DMS79 treated with DMSO at 0.1 percent for 48 hours (cell line): ENCODE results near the gene KIRREL3.

Source experiments
- DNase-seq: peaks from one replicate; lab custom pipeline; 2025; lab: John Stamatoyannopoulos, UW

KIRREL3 gene

GRCh38 chr11:126634963-126635362, 365.6 kb downstream of the KIRREL3 start:
- no peak for DNase-seq

DNA sequence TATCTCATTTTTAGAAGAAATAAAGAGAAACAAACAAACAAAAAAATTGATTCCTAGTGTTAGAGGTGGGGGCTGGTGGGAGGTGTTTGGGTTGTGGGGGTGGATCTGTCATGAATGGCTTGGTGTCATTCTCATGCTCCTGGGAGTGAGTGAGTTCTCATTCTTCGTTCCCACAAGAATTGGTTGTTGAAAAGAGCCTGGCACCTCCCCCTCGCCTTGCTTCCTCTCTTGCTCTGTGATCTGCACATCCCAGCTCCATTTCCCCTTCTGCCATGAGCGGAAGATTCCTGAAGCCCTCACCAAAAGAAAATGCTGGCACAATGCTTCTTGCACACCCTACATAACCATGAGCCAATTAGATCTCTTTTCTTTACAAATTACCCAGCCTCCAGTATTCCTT, 367.2 kb downstream of the KIRREL3 start:
- DNase-seq = no peak

- no peak for DNase-seq
Observed at GRCh38 chr11:126630893-126631798, 369.4 kb downstream of the KIRREL3 start.

- DNase-seq = no peak
Observed at GRCh38 chr11:126630488-126630887, 370.1 kb downstream of the KIRREL3 start.

GRCh38 chr11:126628790-126629621, 371.6 kb downstream of the KIRREL3 start:
- no peak for DNase-seq

GRCh38 chr11:126628450-126628789, 372.1 kb downstream of the KIRREL3 start:
- DNase-seq = no peak

GRCh38 chr11:126627421-126627820, 373.1 kb downstream of the KIRREL3 start:
- no peak for DNase-seq

GRCh38 chr11:126624506-126624905, 376.1 kb downstream of the KIRREL3 start:
- DNase-seq = no peak

DNA sequence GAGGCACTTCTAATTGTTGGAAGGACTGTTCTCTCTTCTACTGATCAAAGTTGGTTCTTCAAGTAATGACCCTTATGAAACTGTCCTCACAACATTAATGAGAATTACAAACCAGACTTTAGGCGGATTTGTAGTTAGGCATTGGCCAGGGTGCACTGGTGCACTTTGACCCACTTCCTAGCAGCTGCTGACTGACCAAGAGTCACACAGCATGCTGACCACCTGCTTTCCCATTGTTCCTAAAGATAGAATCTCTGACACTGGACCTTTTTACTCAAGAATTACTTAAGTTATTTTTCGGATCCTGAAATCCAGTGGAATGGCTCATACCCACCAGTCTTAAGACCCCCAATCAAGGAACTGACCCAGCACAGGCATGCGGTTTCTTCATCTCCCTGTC, 381.1 kb downstream of the KIRREL3 start:
- DNase-seq = no peak

- DNase-seq = no peak
Observed at GRCh38 chr11:126615845-126616244, 384.7 kb downstream of the KIRREL3 start.

GRCh38 chr11:126613272-126613671, 387.3 kb downstream of the KIRREL3 start:
- no peak for DNase-seq

GRCh38 chr11:126612671-126613070, 387.9 kb downstream of the KIRREL3 start:
- DNase-seq = no peak

DNA sequence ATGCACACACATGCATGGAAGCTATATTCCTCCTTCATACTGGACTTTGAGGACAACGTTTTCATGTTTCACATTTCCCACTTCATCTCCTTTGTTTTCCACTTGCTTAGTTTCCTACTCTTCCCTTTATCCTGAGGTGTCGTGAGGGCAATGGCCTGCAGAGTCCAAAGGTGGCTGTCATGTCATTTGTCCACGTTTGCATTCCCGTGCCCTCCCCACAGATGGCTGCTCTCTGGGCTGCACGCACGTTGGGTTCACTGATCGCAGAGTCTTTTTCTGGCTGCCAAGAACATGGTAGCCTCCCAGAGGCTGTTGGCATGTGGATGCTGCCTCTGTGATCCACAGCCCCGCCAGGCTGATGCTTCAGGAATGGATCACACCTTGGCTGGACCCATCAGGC, 389.1 kb downstream of the KIRREL3 start:
- DNase-seq = no peak

DNA sequence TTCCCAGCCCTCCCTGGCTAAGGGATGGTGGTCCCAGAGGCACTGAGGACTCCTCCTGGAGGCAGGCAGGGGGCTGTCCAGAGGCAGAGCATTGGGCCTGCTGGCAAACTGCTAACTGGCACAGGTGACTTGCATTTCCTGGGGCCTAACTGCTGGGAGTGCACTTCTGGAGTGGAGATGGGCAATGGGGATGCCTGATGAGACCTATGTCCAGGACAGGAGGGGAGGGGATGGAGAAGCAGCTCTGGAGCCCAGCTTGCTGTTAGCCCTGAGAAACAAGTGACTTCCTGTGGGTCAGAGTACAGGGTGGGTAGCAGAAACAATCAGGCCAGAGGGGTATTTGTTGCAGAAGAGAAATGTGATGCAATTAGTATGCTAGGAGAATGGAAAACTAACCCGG, 391.9 kb downstream of the KIRREL3 start:
- no peak for DNase-seq

GRCh38 chr11:126607776-126608541, 392.6 kb downstream of the KIRREL3 start:
- no peak for DNase-seq

DNA sequence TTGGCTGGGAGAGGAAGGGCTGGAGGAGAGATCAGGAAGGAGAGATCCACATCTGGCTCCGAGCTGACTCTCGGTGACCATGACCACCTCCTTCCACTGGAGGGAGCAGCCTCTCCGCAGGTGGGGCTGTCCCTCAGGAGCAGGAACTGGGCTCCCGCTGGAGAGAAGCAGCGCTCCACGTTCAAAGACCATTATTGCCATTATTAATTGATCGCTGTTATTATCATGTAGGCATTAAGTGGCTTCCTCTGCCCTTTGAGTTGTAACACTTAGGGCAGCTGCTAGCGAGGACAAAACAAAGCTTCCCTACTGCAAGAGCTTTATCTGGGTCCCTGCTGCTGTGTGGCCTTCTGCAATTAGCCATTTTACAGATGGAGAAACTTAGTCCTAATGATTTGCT, 393.2 kb downstream of the KIRREL3 start:
- DNase-seq = peak; percentile 76

DNA sequence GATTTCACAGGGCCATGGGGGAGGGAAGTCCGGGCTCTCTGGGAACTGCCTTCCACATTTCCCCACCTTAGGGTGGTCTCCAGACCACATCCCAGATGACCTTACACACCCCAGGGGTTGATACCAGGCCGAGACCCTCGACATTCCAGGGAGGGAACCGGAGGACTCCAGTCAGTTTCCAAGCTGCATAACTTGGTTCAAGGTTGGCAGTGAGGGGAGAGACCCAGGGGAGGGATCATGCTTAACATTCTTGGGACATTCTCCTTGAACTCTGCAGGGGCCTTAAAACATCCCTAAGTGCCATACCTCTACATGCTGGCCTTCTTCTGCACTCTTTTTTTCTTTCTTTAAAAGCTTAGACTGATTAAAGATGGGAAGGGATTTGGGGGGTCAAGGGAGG, 394.1 kb downstream of the KIRREL3 start:
- DNase-seq = no peak

- no peak for DNase-seq
Observed at GRCh38 chr11:126604461-126604860, 396.1 kb downstream of the KIRREL3 start.

GRCh38 chr11:126603486-126603885, 397.1 kb downstream of the KIRREL3 start:
- DNase-seq = no peak

DNA sequence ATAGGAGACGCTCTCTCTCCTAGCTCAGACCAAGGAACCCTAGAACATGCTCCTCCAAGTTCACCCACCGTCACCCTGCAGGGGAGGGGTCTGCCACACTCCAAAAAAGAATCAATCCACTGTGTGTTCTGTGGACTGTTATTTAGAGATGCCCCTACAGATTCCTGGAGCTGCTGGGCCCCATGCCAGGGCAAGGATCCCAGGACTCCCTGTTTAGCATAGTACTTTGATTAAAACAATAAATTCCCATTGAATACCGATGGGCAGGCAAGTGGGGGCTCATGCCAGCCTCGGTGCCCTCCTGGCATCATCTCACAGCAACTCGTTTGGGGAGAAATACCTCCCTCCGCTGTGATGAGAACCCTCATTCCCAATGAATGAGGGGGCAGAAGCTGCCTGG, 397.6 kb downstream of the KIRREL3 start:
- DNase-seq = no peak

DNA sequence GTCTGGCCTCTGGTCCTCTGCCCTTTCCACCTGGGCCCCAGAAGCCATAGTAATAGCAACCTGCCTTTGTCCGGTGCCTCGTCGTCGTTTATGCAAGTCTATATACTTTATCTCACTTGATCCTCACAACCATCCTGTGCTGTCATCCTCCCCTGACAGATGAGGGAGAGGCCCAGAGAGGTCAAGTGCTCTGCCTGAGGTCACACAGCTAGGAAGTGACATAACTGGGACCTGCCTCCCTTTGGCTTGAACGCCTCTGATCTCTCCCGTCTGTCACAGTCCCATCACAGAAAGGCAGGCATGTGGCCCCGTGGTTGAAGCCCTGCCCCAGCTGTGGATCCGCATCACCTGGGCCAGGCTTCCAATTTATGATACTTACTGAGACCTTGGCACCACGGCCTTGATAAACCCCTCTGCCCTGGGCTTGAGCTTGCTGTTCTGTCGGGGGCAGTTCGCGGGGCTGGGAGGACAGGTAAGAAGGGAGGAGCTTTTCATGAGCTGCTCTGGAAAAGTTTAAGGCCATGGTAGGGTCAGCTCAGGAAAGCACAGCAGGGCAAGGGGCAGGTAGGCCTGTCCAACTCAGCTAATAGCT, 398.1 kb downstream of the KIRREL3 start:
- no peak for DNase-seq
